Esophagus squamous epithelium (tissue), 5 donors: Measurements from ENCODE around the gene EML1. TPM values are rescaled to one million over a fixed set of nuclear protein-coding genes. Genes with fewer than 3 reads are reported as not detected.

Experiments
- DNase-seq: peaks from one replicate; lab custom pipeline; 2025; lab: John Stamatoyannopoulos, UW
- H3K27ac ChIP-seq, 4 donors: fragments of 200-600 bp; sonication (generic); one replicate each; pipeline ENCODE4 v1.5.1; 2016 to 2019; ENCODE audit warnings: mild to moderate bottlenecking in 1 of 4
- H3K27me3 ChIP-seq, 4 donors: fragments of 200-600 bp; sonication (generic); 1 replicate in 3 of 4; 2 replicates in 1 of 4; pipeline versions ENCODE4 v1.5.1 to v1.6.0; 2017 to 2021; ENCODE audit warnings: antibody characterized with exemption in 1 of 4
- H3K36me3 ChIP-seq, 3 donors: fragments of 200-600 bp; sonication (generic); one replicate each; pipeline ENCODE4 v1.5.1; 2016 to 2019
- H3K4me1 ChIP-seq, 3 donors: fragments of 200-600 bp; sonication (generic); one replicate each; pipeline ENCODE4 v1.5.1; 2017 to 2019
- H3K4me3 ChIP-seq, 4 donors: fragments of 200-600 bp; sonication (generic); 1 replicate in 3 of 4; 2 replicates in 1 of 4; pipeline ENCODE4 v1.5.1; 2016 to 2019; ENCODE audit warnings: mild to moderate bottlenecking in 2 of 4, moderate library complexity in 1 of 4
- H3K9me3 ChIP-seq, 3 donors: fragments of 200-600 bp; sonication (generic); one replicate each; pipeline ENCODE4 v1.5.1; 2016 to 2019
- CTCF ChIP-seq, 6 experiments: fragments of 450-650 bp in 4 of 6; fragments of 200-600 bp in 2 of 6; sonication (generic) in 2 of 6; IDR thresholded peaks; one replicate each; pipeline ENCODE4 v1.5.1; 2016 to 2019; ENCODE audit warnings: antibody characterized with exemption in 6 of 6, mild to moderate bottlenecking in 4 of 6, moderate library complexity in 4 of 6
- POLR2A ChIP-seq, 4 donors: fragments of 450-650 bp; IDR thresholded peaks; one replicate each; pipeline ENCODE4 v1.6.1; 2017; ENCODE audit warnings: antibody characterized with exemption in 4 of 4, mild to moderate bottlenecking in 4 of 4, moderate library complexity in 3 of 4
- WGBS, 2 donors: methylation state at CpG; one replicate each; pipeline ENCODE4 v1.1.5; 2018; 5-methylcytosine and 5-hydroxymethylcytosine counted together
- intact Hi-C: fragments of 100-400 bp; cut with DNase I; formaldehyde crosslinking; loops from one replicate; pipeline ENCODE4 v1.15.0; 2022
- total RNA-seq, 4 donors: library from RNA; depleted of rRNA; stranded (reverse); fragments of >200 nt; gene quantifications; one replicate each; pipeline ENCODE4 v1.1.0, GENCODE V29; 2016
- donor health status: DM: yes; HTN: yes; CAD: no.

EML1 gene
- total RNA-seq, 4 donors from 2014 or later: 3.0 to 22.9 (median 9.4) TPM

GRCh38 chr14:99773521-99774497 lies 19.4 kb upstream of the EML1 start:
- Histone ChIP-seq H3K27me3 (peaks cover 0 to 32% (median 0%) of the 10 kb centered on the region in 4 donors), H3K4me3 (no peak overlapping the region), H3K4me1 (peaks cover 0 to 35% (median 17%) of the 10 kb centered on the region in 3 donors), H3K27ac (peak overlapping the region in 3 of 4 donors; percentile 47 to 53 (median 48)), H3K9me3 (peaks cover 0 to 6% (median 0%) of the 10 kb centered on the region in 3 donors), H3K36me3 (no peaks in the 10 kb centered on the region)
- intact Hi-C loops: no loop called here
- WGBS, 2 donors: 63 to 65% methylated on average over 13 of the region's 26 CpGs
- DNase-seq: no peak
- TF ChIP-seq POLR2A (IDR thresholded peaks at IDR 0.05) (no peak), CTCF (IDR thresholded peaks at IDR 0.05) (no peak)

DNA sequence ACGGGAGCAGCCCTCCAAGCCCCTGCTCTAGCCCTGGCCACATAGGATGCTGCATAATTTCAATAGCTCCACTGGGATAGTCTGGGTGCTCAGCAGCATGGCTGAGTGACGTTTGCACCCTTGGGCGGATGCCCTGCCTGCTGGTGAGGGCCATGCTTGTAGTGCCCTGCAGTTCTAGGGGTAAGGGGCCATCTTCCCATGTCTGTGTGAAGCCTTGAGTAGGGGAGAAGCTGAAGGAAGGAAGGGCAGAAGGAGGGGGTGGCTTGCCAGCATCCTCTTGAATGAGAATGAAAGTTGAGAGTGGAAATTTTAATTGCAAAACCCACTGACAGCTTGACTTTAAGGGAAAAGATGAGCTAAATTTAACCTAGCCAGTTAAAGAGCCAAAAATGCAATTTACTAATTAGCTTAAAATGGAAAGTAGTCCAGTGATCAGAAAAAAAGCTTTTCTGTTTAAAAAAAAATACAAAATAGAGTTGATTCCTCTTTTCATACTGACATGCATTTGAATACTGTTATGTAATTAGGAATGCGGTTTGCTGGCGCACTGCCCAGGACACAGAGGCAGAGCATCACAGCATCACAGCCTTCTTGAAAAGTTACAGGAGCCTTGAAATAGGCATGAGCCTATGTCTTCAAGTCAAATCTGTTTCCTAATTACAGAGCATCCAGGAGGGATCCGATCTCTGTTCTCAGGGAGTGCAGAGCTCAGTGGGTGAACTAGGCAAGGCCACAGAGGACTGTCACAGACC lies 18.5 kb upstream of the EML1 start:
- Histone ChIP-seq H3K36me3 (no peaks in the 10 kb centered on the region), H3K9me3 (peaks cover 0 to 15% (median 0%) of the 10 kb centered on the region in 3 donors), H3K4me3 (no peak overlapping the region), H3K27me3 (peaks cover 0 to 32% (median 0%) of the 10 kb centered on the region in 4 donors), H3K4me1 (peaks cover 0 to 35% (median 17%) of the 10 kb centered on the region in 3 donors), H3K27ac (peak overlapping the region in 3 of 4 donors; percentile 49 to 53 (median 51))
- 34 to 54% methylated on average over 5 to 6 of the region's 6 CpGs for WGBS, 2 donors
- TF ChIP-seq CTCF (IDR thresholded peaks at IDR 0.05): no peak
- no peak for TF ChIP-seq POLR2A (IDR thresholded peaks at IDR 0.05)
- DNase-seq: no peak
- intact Hi-C loops: no loop called here

- H3K9me3 ChIP-seq: peaks cover 0 to 15% (median 0%) of the 10 kb centered on the region in 3 donors
- H3K27ac ChIP-seq: peak overlapping the region in 3 of 4 donors; percentile 49 to 51 (median 51)
- intact Hi-C loops: no loop called here
Observed at GRCh38 chr14:99775351-99775750, 17.9 kb upstream of the EML1 start.

GRCh38 chr14:99777951-99778350 lies 15.3 kb upstream of the EML1 start:
- Histone ChIP-seq H3K4me3 (no peak overlapping the region), H3K4me1 (peaks cover 0 to 26% (median 14%) of the 10 kb centered on the region in 3 donors), H3K36me3 (no peaks in the 10 kb centered on the region), H3K9me3 (peaks cover 0 to 15% (median 0%) of the 10 kb centered on the region in 3 donors), H3K27me3 (peaks cover 0 to 32% (median 0%) of the 10 kb centered on the region in 4 donors), H3K27ac (no peak overlapping the region)
- WGBS, 2 donors: 62 to 68% methylated on average over 2 of the region's 2 CpGs
- TF ChIP-seq POLR2A (IDR thresholded peaks at IDR 0.05) (no peak), CTCF (IDR thresholded peaks at IDR 0.05) (no peak)
- no peak for DNase-seq
- intact Hi-C loops: no loop called here

More at GRCh38 chr14:99775351-99775750, 17.9 kb upstream of the EML1 start:
- peaks cover 0 to 35% (median 17%) of the 10 kb centered on the region in 3 donors for H3K4me1 ChIP-seq
- no peak overlapping the region for H3K4me3 ChIP-seq
- DNase-seq: no peak
- peaks cover 0 to 32% (median 0%) of the 10 kb centered on the region in 4 donors for H3K27me3 ChIP-seq
- 67 to 72% methylated on average over 9 of the region's 9 CpGs for WGBS, 2 donors
- no peak for TF ChIP-seq POLR2A (IDR thresholded peaks at IDR 0.05)
- TF ChIP-seq CTCF (IDR thresholded peaks at IDR 0.05): no peak
- H3K36me3 ChIP-seq: no peaks in the 10 kb centered on the region
